HG03342 (cell line): Measurements from ENCODE around the gene ENOX1.
"Not testable (repeated sequence)": the region's sequence is repeated elsewhere in the genome, so short reads cannot be mapped to it uniquely, and the experiment has no call there.

ENCODE experiments used
- ATAC-seq: cut with Tn5 transposase; IDR thresholded peaks from one replicate; pipeline ENCODE4 v1.9.1; 2021; ENCODE audit warnings: mild to moderate bottlenecking, moderate library complexity; ENCODE audit not compliant: unreplicated experiment

ENOX1 gene

DNA sequence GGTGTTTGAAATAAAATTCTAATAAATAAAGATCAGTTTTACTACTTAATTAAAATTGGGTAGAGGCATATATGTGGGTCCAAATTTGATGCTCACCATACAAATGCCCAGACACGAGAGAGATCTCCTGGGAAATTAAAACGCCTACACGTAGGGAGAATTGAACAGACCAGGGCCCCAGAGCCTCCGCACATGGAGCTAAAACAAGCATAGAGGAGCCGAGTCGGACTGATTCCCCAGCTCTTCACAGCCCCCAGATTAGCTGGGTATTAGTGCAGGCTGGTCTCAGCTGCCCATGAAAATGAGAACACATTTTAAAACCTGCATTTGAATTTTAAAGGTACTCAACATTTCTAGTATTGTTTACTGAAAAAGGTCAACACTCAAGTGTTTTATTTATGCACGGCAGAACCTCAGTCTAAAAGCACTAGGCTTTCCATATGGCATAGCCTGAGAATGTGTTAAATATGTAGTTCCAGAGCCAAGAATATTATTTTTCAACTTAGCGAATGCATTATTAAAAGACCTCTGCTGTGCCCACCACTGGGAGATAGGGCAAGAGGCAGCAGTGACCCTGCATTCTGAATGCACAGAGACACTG, 344.8 kb downstream of the ENOX1 start:
- no peak for ATAC-seq

- no peak for ATAC-seq
Measured at GRCh38 chr13:43441464-43441863, 345.3 kb downstream of the ENOX1 start.

GRCh38 chr13:43434191-43434590, 352.6 kb downstream of the ENOX1 start:
- no peak for ATAC-seq

- ATAC-seq: no peak
Measured at GRCh38 chr13:43433691-43434141, 353.1 kb downstream of the ENOX1 start.

GRCh38 chr13:43432958-43433357, 353.8 kb downstream of the ENOX1 start:
- ATAC-seq: no peak

GRCh38 chr13:43431841-43432240, 354.9 kb downstream of the ENOX1 start:
- ATAC-seq: no peak

- no peak for ATAC-seq
Measured at GRCh38 chr13:43431290-43431716, 355.5 kb downstream of the ENOX1 start.

DNA sequence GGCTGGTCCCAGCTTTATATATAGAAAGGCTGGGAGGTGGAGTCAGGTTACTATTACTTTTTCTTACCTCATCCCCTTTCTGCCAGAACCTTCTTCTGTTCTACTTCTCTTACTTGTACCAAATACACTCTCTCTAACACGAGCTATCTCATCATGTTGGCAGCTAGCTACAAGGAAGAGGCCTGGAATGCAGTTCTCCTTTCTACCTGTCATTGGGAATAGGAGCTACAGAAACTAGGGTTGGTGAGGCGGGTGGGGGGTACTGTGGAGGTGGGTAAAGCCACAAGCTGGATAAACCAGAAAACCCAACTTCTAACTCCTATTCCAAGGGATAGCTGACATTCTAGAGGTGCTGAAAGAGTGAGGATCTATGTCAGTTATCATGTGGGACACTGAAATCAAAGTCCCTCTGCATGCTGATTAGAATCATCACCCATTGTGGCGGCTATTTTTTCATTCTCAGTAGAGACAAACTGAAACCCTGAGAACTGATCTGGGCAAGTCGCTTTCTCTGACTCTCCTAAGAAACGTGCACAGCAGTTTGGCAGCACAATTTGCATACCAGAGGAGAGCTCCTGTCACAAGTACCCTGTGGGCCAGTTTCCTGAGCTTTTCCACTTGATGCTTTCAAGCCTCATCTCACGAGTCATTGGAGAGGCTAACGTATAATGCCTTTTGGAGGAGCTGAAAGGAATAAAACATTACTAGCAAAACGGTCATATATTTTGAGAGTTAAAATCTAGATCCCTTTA, 358.1 kb downstream of the ENOX1 start:
- no peak for ATAC-seq

- ATAC-seq: no peak
Measured at GRCh38 chr13:43426355-43426754, 360.4 kb downstream of the ENOX1 start.

- no peak for ATAC-seq
Measured at GRCh38 chr13:43425234-43425633, 361.5 kb downstream of the ENOX1 start.

- no peak for ATAC-seq
Measured at GRCh38 chr13:43424412-43424811, 362.4 kb downstream of the ENOX1 start.

GRCh38 chr13:43422116-43422515, 364.7 kb downstream of the ENOX1 start:
- no peak for ATAC-seq

DNA sequence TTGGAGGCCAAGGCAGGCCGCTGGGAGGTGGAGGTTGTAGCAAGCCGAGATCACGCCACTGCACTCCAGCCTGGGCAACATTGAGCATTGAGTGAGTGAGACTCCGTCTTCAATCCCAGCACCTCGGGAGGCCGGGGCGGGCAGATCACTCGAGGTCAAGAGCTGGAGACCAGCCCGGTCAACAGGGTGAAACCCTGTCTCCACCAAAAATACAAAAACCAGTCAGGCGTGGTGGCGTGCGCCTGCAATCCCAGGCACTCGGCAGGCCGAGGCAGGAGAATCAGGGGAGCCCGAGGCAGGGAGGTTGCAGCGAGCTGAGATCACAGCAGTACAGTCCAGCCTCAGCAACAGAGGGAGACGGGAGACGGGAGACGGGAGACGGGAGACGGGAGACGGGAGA, 369.9 kb downstream of the ENOX1 start:
- not testable (repeated sequence) for ATAC-seq

- not testable (repeated sequence) for ATAC-seq
Measured at GRCh38 chr13:43416408-43416807, 370.4 kb downstream of the ENOX1 start.

- not testable (repeated sequence) for ATAC-seq
Measured at GRCh38 chr13:43415903-43416391, 370.8 kb downstream of the ENOX1 start.

GRCh38 chr13:43414111-43414510, 372.7 kb downstream of the ENOX1 start:
- no peak for ATAC-seq

DNA sequence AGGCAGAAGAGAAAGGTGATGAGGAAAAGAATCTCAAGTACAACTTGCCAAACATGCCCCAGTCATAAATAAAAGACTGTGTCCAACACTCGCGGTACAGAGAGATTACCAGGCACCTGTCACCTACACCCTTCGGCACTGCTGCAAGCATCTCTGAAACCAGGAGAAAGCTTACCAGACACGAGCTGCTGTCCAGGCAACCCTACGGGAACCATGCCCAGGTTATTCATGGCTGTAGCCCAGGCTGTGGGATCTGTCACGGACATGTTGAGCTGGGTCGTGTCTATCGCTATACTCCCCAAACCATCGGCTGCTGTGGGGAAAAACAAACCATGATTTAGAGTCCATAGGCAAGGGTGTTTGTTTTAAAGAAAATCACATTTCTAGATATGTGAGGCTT, 375.0 kb downstream of the ENOX1 start:
- no peak for ATAC-seq

GRCh38 chr13:43411211-43411610, 375.6 kb downstream of the ENOX1 start:
- no peak for ATAC-seq

DNA sequence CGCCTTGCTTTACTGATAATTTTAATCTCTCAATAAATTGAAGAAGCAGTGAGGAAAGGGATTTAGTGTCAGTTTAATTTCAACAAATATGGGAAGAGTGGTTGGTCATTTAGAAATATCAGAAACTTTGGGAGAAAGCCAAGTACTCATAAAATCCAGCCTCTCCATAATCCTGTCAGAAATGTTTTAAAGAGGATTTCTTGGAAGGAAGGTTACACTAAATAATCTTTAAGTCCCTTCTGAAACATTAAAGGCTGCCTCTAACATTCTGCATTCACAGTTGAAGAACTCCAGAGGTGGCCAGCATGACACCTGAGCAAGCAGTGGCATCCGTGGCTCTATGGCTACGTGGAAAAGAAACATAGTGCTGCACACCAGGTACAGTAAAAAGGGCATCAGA, 378.5 kb downstream of the ENOX1 start:
- no peak for ATAC-seq

DNA sequence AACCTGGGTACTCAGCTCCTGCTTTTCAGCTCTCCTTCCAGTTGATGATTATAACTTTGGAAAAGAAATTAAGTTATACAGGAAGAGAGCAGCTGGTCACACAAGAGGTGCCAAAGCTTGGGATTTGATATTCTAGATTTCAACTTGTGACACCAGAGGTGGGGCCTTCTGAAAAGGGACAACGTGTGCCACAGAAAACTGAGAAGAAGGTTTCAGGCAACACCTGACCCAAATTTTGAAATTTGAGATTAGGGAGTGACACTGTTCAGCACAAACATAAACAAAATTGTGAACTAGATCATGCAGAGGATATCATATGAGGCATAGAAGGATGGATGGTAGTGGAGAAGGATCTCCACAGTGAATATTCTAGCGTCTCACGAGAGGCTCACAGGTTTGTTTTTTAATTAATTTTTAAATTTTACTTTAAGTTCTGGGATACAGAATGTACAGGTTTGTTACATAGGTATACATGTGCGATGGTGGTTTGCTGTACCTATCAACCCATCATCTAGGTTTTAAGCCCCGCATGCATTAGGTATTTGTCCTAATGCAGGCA, 379.7 kb downstream of the ENOX1 start:
- ATAC-seq: no peak

- ATAC-seq: no peak
Measured at GRCh38 chr13:43405457-43405856, 381.3 kb downstream of the ENOX1 start.

- no peak for ATAC-seq
Measured at GRCh38 chr13:43402380-43402779, 384.4 kb downstream of the ENOX1 start.
